Keratinocyte (primary cell): ENCODE results near the gene DOC2A.

Experiments
- EZH2 ChIP-seq: IDR thresholded peaks from one replicate; pipeline ENCODE4 v1.6.1; 2012; ENCODE audit warnings: inconsistent platforms, mild to moderate bottlenecking, low read length, moderate library complexity
- TF ChIP-seq, protein P1 (sequence below), 3 experiments: IDR thresholded peaks in 1 of 3; conservative IDR thresholded peaks in 1 of 3; optimal IDR thresholded peaks in 1 of 3; 2 replicates in 2 of 3; 3 replicates in 1 of 3; pipeline versions ENCODE3 to v1.5.1; 2011; ENCODE audit warnings: low read length in 3 of 3, mild to moderate bottlenecking in 3 of 3, moderate library complexity in 2 of 3, control low read depth in 1 of 3, inconsistent platforms in 1 of 3; ENCODE audit not compliant: insufficient read depth in 2 of 3; ENCODE audit errors: extremely low read depth in 1 of 3

DNA sequence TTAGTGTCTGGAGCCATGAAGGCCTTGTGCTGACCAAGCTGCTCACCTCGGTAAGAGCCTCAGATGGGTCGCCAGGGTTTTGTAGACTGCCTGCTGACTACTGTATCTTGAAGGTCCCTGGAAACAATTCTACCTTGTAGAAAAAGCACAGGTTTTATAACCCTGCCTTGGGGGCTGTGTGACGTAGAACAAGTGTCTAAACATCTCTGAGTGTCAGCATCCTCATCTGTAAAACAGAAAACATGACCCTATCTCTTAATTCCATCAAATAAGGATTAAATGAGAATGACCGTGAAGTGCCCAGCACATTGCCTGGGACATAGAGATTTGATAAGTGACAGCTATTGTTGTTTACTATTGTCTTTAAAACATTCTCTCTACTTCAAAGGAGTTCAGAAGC is 42.6 kb downstream of the DOC2A start:
- no peak for TF ChIP-seq EZH2
- TF ChIP-seq, protein P1, sequence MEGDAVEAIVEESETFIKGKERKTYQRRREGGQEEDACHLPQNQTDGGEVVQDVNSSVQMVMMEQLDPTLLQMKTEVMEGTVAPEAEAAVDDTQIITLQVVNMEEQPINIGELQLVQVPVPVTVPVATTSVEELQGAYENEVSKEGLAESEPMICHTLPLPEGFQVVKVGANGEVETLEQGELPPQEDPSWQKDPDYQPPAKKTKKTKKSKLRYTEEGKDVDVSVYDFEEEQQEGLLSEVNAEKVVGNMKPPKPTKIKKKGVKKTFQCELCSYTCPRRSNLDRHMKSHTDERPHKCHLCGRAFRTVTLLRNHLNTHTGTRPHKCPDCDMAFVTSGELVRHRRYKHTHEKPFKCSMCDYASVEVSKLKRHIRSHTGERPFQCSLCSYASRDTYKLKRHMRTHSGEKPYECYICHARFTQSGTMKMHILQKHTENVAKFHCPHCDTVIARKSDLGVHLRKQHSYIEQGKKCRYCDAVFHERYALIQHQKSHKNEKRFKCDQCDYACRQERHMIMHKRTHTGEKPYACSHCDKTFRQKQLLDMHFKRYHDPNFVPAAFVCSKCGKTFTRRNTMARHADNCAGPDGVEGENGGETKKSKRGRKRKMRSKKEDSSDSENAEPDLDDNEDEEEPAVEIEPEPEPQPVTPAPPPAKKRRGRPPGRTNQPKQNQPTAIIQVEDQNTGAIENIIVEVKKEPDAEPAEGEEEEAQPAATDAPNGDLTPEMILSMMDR (optimal IDR thresholded peaks at IDR 0.05 in 1 of 3, IDR thresholded peaks at IDR 0.05 in 1 of 3, conservative IDR thresholded peaks at IDR 0.05 in 1 of 3; ENCODE audit: extremely low read depth in 1 of 3, insufficient read depth in 2 of 3, low read length in 3 of 3), result no peak
